ENCODE results near the gene STXBP5.

Gene STXBP5

GRCh38 chr6:147204060-147204785 lies at the start of gene STXBP5:
STXBP5 (plus strand) TSS chr6:147204417; CDS start chr6:147204533, 116 bp downstream.
- DNase-seq = peak; percentile 74

DNA sequence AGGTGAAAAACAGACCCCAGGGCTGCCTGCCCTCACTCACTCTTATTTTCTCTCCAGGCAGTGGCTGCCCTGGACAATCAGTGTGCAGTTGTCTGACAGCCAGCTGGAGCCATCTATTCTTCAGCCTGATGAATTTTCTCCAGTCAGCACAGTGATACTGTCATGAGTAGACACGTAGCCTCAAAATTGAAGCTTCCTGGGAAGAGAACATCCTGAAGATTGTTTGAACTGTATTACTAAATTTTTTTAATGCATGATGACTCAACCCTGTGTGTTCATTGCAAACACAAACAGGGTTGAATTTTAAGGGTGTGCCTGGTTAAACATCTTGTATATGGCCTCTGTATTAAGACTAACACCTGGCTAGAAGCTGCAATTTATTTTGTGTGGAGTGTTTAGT lies 49.8 kb upstream of the STXBP5 start:
- DNase-seq = no peak

DNA sequence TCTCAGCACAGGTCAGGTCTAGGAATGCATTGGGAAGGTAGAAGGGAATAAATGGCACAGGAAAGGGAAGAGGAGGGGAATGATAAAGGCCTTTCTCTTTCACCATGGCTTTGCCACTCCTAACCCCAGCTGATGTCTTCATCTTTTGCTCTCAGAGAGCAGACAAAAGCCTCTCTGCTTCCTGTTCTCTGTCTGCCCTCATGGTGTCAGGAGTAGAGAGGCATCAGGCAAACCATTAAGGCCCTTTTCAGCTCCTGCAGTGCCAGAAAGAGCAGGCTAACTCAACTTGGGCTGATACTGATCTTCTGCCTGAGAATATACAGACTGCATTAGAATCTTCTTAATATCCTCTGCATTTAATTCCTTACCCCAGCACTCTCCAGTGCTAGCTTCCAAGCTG lies 48.0 kb upstream of the STXBP5 start:
- no peak for DNase-seq

- no peak for DNase-seq
Measured at GRCh38 chr6:147156799-147157382, 47.3 kb upstream of the STXBP5 start.

DNA sequence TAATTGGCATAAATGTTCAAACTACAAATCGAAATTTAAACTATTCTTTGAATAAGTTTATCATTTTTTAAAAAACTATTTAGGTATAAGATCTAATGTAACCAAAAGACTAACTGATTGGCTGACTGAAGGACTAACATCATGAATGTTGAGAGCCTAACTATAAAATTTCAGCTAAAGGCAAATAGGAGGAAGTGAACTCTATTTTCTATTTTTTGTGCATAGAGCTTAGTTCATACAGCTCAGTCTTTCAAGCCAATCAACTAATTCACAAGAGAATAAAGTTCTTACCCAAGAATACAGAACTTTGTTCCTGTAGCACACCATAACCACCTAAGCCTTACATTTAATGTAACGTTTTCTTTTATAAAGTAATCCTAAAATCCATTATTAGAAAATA lies 46.3 kb upstream of the STXBP5 start:
- DNase-seq = no peak

- DNase-seq = no peak
Measured at GRCh38 chr6:147158881-147159280, 45.3 kb upstream of the STXBP5 start.

- DNase-seq = no peak
Measured at GRCh38 chr6:147159536-147160374, 44.5 kb upstream of the STXBP5 start.

DNA sequence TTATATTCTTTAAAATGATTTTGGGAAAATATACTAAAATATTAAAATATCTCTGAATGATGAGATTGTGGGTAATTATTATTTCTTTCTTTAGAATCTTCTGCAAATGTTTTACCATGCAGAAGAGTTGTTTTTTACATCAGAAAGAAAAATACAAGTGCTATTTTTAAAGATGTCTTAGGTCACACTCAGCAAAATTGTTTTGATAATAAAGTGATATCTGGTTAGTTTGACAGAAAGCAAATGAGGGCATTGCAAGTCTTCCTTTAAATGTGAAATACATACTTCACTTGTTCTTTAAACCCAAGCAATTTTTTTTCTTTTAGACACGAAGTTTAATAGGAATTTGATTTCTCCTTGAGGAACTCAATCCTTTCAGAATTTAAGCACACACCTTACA lies 43.6 kb upstream of the STXBP5 start:
- DNase-seq = no peak

- DNase-seq = no peak
Measured at GRCh38 chr6:147161253-147161973, 42.8 kb upstream of the STXBP5 start.

DNA sequence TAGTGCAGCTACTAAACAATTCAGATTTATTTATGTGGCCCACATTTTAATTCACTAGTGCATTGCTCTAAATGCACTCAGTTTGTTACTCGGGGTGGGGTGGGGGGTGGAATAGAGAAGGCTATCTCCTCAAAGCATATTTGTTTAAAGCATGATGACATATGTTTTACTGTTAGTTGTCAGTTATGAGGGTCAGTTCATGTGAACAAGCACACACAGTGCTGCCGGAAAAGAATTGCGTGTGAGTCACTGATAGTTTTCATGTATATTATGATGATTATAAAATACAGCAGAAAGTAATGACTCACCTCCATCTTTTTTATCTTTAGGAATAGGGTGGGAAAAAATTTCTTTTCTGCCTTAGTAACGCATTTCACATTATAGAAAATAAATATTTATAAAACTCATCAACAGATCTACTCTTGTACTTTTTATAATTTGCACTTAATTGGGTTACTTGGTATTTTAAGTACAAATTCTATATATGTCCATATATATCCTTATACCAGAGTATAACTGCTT lies 42.2 kb upstream of the STXBP5 start:
- DNase-seq = no peak

DNA sequence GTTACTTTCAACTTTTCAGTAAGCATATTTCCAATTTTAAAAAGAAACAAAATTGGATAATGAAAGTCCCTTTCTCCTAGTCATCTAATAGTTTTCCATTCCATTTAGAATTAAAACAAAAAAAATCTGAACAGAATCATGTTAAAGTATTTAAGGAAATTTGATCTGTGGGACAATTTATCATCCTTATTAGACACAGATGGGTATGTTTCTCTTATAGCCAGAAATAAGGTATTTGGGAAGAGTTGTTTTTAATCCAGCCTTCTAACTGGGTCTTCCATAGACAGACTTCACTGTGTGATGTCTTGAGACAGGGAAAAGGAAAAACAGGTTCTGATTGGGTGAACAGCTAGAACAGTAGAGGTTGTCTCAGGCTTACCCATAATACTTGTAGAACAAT lies 39.5 kb upstream of the STXBP5 start:
- no peak for DNase-seq

DNA sequence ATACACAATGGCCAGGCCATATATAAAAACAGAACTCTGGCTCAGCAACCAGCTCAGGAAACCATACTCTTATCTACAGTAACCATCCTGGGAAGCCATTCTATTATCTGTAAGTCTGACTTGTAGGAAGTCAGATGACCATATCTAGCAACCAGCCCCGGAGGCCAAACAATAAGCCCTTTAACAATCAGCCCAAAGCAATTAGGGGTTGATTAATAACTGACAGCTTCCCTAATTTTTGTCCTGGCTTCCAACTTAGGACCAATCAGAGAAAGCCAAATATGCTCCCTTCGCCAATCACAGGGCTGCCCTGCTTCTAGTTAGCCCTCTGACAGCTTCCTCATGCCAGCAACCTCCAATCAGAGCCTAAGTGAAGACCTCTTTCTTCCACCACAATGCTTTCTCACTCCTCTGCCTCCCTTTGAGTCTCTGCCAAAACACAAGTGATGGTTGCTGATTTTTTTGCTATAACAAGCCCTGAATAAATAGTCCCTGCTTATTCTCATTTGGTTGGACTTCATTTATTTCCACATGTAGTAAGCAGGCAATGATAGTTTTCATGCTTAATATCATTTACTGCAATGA lies 37.8 kb upstream of the STXBP5 start:
- no peak for DNase-seq

- DNase-seq = no peak
Measured at GRCh38 chr6:147166992-147167391, 37.2 kb upstream of the STXBP5 start.

DNA sequence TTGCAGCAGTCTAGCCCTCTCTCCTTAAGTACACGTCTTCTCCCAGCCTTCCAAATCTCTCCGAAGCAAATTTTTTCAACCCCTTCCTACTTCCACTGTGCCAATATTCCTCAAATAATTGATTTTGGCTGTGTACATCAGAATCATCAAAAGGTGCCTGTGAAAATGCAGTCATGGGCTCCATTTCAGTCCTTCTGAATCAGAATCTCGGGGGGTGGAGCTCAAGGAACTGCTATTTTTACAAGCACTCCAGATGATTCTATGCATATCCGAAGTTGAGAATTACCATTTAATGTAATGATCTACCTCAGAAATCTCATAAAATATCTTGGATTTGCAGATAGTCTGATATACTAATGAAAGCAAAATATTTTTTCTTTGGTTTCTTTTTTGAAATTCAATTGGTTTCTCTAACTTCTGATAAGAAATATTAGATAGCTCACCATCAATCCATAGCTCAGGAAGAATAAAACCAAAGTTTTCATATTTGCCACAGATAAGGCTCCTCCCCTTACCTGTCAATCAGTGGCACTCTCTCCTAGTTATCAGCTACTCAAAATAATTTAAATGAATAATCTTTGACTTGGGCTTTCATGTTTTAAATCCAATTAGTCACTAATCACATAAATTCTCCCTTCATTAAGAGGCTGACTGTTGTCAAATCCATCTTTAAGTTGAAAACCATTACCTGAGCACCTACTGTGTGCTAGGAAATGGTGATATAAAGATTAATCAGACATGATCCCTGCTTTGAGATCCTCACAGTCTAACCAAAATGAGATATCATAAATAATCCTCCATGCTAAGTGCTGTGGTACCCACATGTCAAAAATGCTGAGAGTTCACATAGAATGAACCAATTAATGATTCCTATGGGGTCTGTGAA lies 36.4 kb upstream of the STXBP5 start:
- DNase-seq = no peak

DNA sequence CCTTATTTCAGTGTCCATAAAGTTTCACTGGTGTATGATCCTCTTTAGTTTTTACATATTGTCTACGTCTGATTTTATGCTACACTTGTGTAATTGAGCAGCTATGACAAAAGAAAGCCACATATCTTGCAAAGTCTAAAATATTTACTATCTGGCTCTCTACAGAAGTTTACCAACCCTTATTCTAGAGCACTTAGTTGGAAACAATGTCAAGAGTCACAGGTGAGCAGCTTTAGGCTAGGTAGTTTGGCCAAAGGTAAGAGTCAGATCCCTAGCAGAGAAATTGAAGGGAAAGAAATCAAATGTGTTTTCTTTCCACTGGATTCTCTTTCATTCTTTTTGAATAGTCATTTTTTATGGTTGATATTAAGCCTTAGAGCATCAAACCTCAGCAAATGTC lies 34.7 kb upstream of the STXBP5 start:
- no peak for DNase-seq

- no peak for DNase-seq
Measured at GRCh38 chr6:147170269-147170668, 33.9 kb upstream of the STXBP5 start.

DNA sequence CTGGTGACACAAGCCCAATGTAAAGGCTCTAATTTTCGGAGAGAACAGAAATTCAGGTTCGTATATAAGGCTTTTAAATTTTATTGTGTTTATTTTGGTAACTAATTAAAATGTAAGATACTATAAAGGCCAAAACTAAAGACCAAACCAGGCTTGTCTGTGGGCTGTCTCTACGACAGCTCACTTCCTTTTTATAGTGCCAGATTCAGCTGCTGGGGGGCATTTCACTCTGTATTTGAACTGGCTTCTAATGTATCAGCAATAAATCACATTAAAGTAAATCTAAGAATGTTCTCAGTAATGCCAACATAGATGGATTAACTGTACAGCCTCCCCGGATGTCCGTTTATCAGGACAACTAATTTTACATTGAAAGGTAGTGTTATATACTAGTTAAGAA lies 31.1 kb upstream of the STXBP5 start:
- DNase-seq = no peak

DNA sequence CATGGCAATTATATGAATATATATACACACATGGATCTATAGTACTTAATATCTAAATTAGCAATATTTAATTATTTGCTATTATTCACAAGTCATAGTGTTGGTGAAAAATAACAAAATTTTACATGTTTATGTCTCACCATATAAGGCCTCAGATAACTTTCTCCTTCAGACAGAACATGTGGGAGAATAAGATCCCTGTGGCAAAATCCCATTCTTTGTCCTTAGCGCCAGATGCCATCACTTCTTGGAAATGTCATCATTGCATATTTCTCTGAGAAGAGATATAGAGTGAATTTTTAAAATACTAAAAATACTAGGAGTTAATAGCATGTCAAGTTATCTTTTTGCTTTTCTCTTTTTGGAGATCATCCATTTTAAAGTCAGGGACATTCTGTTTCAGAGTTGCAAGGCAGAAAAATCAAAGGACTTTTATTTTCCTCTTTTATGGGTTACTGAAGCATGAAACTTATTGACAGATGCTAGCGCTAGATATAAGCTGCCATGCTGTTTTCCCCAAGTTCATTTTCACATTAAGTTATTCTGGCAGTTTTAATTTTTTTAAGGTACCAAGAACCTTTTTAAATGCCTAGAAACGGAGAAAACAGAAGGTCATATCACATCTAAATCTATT lies 30.4 kb upstream of the STXBP5 start:
- no peak for DNase-seq

- DNase-seq = no peak
Measured at GRCh38 chr6:147176795-147177194, 27.4 kb upstream of the STXBP5 start.

- no peak for DNase-seq
Measured at GRCh38 chr6:147177286-147177685, 26.9 kb upstream of the STXBP5 start.

DNA sequence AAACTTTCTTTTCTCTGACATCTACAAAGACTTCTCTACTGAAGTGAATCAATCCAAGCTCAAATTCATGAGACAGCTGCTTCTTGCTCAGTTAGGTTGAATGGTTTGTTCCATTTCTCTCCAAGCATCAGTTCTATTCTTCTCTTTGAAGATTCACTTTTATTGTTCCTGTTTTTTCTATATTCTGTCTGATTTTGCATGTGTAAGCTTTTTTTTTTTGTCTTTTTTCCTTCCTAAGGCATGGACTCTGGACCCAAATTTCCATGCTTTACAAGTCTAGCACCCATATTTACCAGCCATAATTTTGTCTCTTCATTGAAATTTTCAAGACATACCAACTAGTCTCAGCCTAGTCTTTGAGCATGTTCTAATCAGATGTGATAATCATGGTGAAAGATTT lies 25.9 kb upstream of the STXBP5 start:
- no peak for DNase-seq

Measured in activated CD8-positive, alpha-beta memory T cell treated with anti-CD3 and anti-CD28 coated beads for 24 hours (primary cell).